Brain pericyte (primary cell): ENCODE data around the gene MRPL30.
"Not testable (repeated sequence)": the region's sequence is repeated elsewhere in the genome, so short reads cannot be mapped to it uniquely, and the experiment has no call there.

Experiments used
- DNase-seq: peaks from one replicate; pipeline ENCODE4 v3.0.0-alpha.2; 2012; ENCODE audit warnings: low read depth, low spot score

MRPL30 gene

GRCh38 chr2:99180755-99181623, at the start of gene MRPL30, which contains the start of gene MITD1:
Gene MRPL30 (plus strand): TSS chr2:99181184. CDS start chr2:99186204, 5,020 bp downstream.
Gene MITD1 (minus strand): TSS chr2:99181058. CDS start chr2:99180981, 77 bp downstream.
- DNase-seq, result peak; percentile 86

DNA sequence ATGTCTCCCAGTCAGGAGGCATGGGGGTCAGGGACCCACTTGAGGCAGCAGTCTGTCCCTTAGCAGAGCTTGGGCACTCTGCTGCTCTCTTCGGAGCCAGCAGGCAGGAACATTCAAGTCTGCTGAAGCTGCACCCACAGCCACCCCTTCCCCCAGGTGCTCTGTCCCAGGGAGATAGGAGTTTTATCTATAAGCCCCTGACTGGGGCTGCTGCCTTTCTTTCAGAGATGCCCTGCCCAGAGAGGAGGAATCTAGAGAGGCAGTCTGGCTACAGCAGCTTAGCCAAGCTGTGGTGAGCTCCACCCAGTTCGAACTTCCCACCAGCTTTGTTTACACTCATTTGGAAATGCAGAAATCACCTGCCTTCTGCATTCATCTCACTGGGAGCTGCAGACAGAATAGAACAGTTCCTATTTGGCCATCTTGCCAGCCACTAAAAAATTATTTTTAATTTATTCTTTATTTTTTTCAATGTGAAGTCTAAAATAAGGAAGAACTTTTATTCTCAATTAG, 45.9 kb upstream of the MRPL30 start:
- not testable (repeated sequence) for DNase-seq

GRCh38 chr2:99139003-99139402, 42.0 kb upstream of the MRPL30 start:
- no peak for DNase-seq

GRCh38 chr2:99140056-99140859, 40.7 kb upstream of the MRPL30 start:
- DNase-seq, result no peak

DNA sequence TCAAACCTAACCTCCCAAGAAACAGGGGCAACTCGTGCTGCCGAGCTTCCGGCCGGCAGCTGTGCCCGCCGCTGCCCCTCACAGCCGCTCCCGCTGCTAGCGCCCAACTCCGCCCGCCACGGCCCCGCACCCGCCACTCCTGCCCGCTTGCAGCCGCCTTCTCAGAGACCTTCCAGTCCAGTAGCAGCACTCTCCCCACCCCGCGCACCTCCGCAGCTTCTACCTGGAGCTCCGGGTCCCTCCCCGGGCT, 40.2 kb upstream of the MRPL30 start:
- DNase-seq, result no peak

DNA sequence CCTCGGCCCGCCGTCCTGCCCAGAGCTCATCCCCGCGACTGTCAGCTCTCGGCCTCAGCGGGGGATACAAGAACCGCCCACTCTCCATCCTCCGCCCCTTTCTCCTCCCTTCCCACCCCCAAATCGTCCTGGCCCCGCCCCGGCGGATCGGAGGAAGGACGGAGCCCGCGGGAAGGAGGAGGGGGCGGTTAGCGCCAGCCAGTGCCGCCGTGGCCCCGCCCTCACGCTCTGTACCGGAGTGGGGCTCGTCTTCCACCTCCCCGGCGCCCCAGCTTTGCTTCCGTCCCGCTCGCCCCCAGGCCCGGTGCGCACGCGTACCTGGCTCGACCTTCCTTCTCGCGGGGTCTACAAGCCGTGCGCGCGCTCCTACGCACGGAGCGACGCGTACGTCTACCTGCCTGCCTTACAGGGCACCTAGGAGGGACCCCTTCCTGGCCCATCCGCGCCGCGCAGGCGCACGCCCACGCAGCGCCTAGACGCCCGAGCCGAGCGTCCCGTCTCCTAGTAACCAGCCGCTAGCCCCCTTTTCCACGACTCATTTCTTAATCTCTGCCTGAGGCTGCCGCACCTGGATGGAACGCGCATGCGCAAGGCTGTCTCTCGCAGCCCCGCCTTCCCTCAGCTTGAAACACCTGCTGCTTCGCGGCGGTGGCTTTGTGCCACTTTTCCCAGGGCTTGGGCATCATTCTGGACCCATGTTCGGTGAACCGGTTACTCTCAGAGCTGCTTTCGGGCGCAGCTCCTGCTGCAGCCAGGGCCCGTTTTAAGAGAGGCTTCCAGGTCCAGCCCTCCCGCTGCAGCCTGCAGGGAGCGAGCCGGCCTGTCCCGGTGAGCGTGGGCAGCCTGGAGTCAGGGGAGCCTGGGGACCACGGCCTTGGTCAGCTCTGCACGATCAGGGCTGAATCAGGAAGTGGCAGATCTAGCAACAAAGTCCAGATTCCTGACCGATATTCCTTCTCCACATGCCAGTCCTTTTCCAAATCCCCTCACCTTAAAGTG, 39.6 kb upstream of the MRPL30 start, which contains the start of gene C2orf15:
C2orf15 (plus strand) TSS at position 598 of the 999 bp plus-strand sequence. CDS start 8,852 bp downstream, outside the sequence.
- peak; percentile 49 for DNase-seq

DNA sequence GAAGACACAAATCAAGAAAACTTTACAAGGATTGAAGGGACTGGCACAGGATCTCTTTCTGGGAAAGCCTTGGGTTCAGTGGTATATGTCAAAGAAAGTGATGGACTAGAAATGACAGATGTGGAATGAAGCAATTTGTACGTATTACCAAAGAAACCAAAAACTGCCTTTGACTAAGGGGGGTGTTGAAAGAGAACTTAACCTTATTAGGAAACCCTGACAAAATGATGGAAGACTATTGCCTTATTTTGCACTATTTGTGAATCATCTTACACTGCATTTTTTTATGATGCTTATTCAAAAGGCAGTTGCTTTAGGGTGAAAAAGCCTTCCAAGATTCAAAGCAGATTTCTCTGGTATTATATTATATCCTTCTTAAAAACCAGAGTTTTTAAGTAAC, 30.3 kb upstream of the MRPL30 start:
- DNase-seq, result no peak

DNA sequence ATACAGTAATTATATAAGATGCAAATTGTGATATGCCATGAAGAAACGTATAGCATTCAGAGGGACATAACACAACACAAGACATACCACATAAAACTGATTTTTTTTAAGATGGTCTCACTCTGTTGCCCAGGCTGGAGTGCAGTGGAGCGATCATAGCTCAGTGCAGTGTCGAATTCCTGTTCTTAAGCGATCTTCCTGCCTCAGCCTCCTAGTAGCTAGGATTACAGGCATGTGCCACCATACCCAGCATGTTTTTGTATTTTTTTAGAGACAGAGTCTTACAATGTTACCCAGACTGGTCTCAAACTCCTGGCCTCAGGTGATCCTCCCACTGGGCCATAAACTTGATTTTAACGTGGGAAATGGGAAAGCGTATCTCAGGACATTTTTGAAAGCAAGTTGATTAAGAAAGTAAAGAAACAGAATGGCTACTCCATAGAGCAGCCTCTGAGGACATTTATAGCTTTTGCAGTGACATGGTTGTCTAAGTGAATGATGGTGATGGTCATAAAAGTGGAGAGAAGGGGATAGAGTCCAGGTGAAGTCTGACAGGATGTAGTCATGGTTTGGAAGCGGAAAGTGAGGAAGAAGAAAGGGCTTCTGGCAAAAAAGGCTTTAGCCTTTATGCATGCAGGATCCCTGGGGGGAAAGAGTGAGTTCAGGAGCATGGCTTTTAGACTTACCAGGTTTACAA, 28.6 kb upstream of the MRPL30 start:
- DNase-seq, result no peak

DNA sequence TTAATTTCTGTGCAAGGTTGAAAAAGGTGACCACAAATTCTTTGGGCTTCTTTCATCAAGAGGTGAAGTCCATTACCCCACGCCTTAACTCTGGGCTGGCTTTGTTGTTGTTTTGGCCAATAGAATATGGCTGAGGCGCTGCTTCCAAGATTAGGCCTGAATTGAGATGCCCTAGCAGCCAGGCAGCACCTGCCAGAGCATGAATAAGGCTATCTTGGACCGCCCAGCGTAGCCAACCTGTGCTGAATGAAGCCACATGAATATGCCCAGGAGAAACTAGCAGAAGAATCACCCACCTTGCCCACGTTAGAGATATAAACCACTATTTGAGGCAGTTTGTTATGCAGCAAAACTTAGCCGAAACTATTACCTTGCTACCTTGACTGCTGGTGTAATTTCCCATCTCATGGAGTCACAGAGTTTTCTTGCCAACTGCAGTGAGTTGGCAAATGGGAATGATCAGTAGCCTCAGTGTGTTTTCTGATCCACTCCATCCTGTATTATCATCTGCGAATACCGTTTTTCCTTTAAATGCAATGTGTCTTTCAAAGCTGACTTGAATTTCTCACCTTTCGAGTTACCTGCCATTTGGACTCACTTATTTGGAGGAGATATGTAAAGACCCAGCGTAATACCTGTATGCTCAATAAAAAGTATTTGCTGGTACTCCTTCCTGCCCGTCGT, 26.9 kb upstream of the MRPL30 start:
- no peak for DNase-seq

DNA sequence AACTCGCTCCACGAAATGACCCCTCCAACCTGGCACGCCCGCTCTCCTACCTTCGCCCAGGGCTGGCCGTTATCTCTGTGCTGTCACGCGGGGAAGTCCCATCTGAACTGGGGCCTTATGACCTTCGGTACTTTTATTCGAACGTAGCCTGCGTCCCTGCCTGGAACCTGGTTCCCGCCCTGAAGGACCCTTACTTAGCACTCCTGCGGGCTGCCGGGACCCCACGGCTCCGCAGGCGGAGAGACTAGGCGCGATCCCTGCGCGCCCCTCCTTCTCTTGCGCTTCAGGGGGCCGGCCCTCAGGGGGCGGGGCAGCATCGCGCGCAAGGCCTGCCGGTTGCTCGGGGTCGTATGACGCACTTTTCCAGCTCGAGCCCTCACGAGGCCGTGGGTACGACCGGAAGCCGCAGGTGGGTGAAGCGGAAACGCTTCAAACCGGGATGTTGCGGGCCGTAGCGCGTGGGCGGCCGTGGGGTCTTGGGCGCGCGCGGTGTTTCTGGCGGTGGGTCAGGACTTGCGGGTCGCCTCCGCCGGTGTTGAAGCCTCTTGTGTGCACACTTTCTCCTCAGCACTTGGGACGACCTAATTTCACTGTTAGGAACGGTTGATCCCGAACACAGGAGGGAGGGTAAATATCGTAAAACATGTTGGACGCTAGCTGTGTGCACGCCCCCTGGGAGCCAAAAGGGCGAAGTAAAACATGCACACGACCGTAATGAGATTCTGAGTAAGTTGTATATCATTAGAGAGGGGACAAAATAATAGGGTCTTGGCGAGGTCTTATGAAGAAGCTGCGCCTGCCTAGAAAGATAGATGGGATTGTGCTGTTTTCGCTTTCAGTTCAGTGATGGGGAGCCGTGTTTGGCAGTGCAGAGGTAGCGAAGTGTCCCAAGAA, 26.1 kb upstream of the MRPL30 start, which contains the start of the genes LIPT1 and TSGA10:
LIPT1 (plus strand) TSS at position 325 of the 894 bp plus-strand sequence. CDS start 6,991 bp downstream, outside the sequence.
TSGA10 (minus strand) TSS at position 300 of the 894 bp plus-strand sequence. CDS start 45,503 bp downstream, outside the sequence.
- DNase-seq, result peak; percentile 70

GRCh38 chr2:99156891-99157290, 24.1 kb upstream of the MRPL30 start:
- DNase-seq, result no peak

GRCh38 chr2:99158599-99158998, 22.4 kb upstream of the MRPL30 start:
- no peak for DNase-seq

- no peak for DNase-seq
Measured at GRCh38 chr2:99159594-99159993, 21.4 kb upstream of the MRPL30 start.

- DNase-seq, result no peak
Measured at GRCh38 chr2:99166218-99166617, 14.8 kb upstream of the MRPL30 start.

- no peak for DNase-seq
Measured at GRCh38 chr2:99169534-99169933, 11.4 kb upstream of the MRPL30 start.

DNA sequence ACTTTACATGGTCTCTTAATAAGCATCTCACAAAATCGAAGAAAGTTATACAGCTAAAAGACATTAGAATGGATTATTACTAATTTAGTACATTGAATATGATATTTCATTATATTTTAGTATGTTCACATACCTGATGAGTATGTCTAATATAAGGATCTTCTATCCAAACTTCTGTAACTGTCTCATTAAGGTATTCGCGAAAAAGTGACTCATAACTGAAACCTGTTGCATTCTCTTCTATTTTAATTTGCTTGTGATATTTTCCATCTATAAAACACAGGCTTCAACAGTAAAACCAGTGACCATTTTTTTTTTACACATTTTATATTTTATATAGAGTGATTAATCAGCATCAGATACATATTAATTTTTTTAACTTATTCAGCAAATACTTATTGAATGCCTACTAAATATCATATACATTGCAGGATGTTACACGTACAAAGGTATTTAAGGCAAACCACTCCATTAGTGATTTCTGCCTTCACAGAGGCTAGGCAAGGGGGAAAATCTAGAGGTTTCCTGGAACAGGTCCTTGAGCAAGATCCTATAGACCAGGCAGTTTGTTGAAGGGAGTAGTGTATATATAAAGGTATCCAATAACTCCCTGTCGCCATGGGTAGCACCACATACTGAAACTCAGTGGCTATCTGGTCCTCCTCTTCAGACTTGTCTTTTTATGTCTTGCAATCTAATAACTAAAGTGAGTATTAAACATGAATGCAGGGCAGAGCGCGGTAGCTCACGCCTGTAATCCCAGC, 9.4 kb upstream of the MRPL30 start:
- no peak for DNase-seq

DNA sequence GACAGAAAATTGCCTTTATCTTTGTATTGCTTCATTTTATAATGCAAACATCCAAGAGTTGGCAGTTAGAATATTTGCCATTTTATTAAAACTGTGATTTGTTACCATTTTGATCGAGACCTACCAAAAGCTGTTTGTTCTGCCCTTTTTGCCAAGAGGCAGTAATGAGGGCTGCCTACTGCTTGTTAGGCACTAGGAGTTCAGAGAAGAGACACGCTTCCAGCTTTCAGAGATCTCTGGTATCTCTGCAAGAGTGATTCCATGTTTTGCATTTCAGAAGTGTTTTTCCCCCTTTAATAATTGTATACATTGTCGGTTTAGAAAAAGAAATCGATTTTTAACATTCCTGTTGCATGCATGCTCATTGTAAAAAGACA, 628 bp downstream of the MRPL30 start:
- no peak for DNase-seq

GRCh38 chr2:99183025-99183424, 2.0 kb downstream of the MRPL30 start:
- no peak for DNase-seq
